IMR-90 (cell line): ENCODE results near the gene FSD1.

Source experiments
- BHLHE40 ChIP-seq: fragments of 150-350 bp; IDR thresholded peaks from 2 replicates; pipeline ENCODE4 v1.6.1; 2016; ENCODE audit warnings: mild to moderate bottlenecking, low read depth, low read length
- CEBPB ChIP-seq: IDR thresholded peaks from 2 replicates; pipeline ENCODE4 v1.6.1; 2012; ENCODE audit warnings: low read depth, low read length, improper control_type of control experiment
- CTCF ChIP-seq: conservative IDR thresholded peaks from 2 replicates; pipeline ENCODE4 v1.5.1; 2012; ENCODE audit warnings: mild to moderate bottlenecking, low read depth, low read length, improper control_type of control experiment
- ELK1 ChIP-seq: fragments of 150-350 bp; IDR thresholded peaks from 2 replicates; pipeline ENCODE4 v1.6.1; 2016; ENCODE audit warnings: low read depth, mild to moderate bottlenecking, low read length, moderate library complexity, borderline replicate concordance
- MAFK ChIP-seq: IDR thresholded peaks from 2 replicates; pipeline ENCODE4 v1.6.1; 2012; ENCODE audit warnings: low read depth, low read length, improper control_type of control experiment
- POLR2A ChIP-seq: IDR thresholded peaks from 2 replicates; pipeline ENCODE4 v1.6.1; 2012; ENCODE audit warnings: mild to moderate bottlenecking, low read depth, low read length
- RAD21 ChIP-seq: IDR thresholded peaks from 2 replicates; pipeline ENCODE4 v1.6.1; 2012; ENCODE audit warnings: low read length, improper control_type of control experiment
- RCOR1 ChIP-seq: IDR thresholded peaks from 2 replicates; pipeline ENCODE4 v1.6.1; 2012; ENCODE audit warnings: mild to moderate bottlenecking, low read length, improper control_type of control experiment; ENCODE audit not compliant: insufficient replicate concordance
- RFX5 ChIP-seq: IDR thresholded peaks from 2 replicates; pipeline ENCODE4 v1.8.0; 2012; ENCODE audit warnings: low read depth, mild to moderate bottlenecking, low read length, moderate library complexity
- SMC3 ChIP-seq: fragments of 150-350 bp; IDR thresholded peaks from 2 replicates; pipeline ENCODE4 v1.6.1; 2016; ENCODE audit warnings: low read depth, mild to moderate bottlenecking, antibody characterized with exemption, low read length, moderate library complexity
- USF2 ChIP-seq: fragments of 150-350 bp; IDR thresholded peaks from 2 replicates; pipeline ENCODE4 v1.6.1; 2017; ENCODE audit warnings: mild to moderate bottlenecking, antibody characterized with exemption, low read length, low read depth

- no peak for TF ChIP-seq CTCF
- TF ChIP-seq POLR2A = no peak
- no peak for TF ChIP-seq RCOR1
- TF ChIP-seq USF2 = no peak
- TF ChIP-seq SMC3 = no peak
- no peak for TF ChIP-seq BHLHE40
- no peak for TF ChIP-seq MAFK
- TF ChIP-seq CEBPB = no peak
- no peak for TF ChIP-seq RFX5
- no peak for TF ChIP-seq RAD21
- TF ChIP-seq ELK1 = no peak
These were observed 38.0 kb upstream of the FSD1 start for GRCh38 chr19:4266253-4267000.
